GM13976 (cell line): ENCODE data around the gene CLCN6.

Experiments
- DNase-seq: peaks from one replicate; pipeline ENCODE4 v3.0.0; 2012; ENCODE audit warnings: low spot score
- in situ Hi-C: fragments of 300-500 bp; cut with MboI; formaldehyde crosslinking; loops from one replicate; pipeline ENCODE4 v1.12.0; 2022; ENCODE audit warnings: low sequenced_read_pairs, mixed read lengths, inconsistent platforms; ENCODE audit not compliant: unreplicated experiment
- TF ChIP-seq, protein P1 (sequence below): IDR thresholded peaks from 2 replicates; pipeline ENCODE4 v1.5.1; 2012; ENCODE audit warnings: borderline replicate concordance, mild to moderate bottlenecking; ENCODE audit not compliant: insufficient read depth; ENCODE audit errors: extremely low read depth, missing control alignments, control extremely low read depth

CLCN6 gene

DNA sequence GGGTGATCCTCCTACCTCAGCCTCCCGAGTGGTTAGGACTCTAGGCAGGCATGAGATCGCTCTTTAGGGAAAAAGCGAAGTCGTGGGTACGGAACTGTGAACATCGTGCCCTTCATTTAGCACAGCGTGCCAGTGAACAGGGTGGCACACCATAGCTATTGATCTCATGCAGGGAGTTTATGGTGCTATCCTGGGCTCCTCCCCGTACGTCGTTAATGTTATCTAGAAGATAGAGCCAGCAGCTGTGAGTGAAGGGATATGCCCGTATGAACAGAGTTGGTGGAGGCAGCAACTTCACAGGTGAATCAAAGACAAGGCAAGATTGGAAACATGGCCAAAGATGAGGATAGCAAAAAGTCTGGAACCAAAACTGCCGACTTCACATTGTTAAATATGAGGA, 11.2 kb downstream of the CLCN6 start:
- TF ChIP-seq, protein P1, sequence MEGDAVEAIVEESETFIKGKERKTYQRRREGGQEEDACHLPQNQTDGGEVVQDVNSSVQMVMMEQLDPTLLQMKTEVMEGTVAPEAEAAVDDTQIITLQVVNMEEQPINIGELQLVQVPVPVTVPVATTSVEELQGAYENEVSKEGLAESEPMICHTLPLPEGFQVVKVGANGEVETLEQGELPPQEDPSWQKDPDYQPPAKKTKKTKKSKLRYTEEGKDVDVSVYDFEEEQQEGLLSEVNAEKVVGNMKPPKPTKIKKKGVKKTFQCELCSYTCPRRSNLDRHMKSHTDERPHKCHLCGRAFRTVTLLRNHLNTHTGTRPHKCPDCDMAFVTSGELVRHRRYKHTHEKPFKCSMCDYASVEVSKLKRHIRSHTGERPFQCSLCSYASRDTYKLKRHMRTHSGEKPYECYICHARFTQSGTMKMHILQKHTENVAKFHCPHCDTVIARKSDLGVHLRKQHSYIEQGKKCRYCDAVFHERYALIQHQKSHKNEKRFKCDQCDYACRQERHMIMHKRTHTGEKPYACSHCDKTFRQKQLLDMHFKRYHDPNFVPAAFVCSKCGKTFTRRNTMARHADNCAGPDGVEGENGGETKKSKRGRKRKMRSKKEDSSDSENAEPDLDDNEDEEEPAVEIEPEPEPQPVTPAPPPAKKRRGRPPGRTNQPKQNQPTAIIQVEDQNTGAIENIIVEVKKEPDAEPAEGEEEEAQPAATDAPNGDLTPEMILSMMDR, result no peak
- DNase-seq, result no peak
- in situ Hi-C loops, result no loop called here

- in situ Hi-C loops, result no loop called here
- TF ChIP-seq, protein P1, result no peak
- DNase-seq, result no peak
Measured at GRCh38 chr1:11822091-11822490, 16.1 kb downstream of the CLCN6 start.

- no peak for DNase-seq
- in situ Hi-C loops, result no loop called here
- TF ChIP-seq, protein P1, result no peak
Measured at GRCh38 chr1:11823366-11824137, 17.6 kb downstream of the CLCN6 start.

- DNase-seq, result no peak
- TF ChIP-seq, protein P1, result no peak
- in situ Hi-C loops, result no loop called here
Measured at GRCh38 chr1:11825131-11825530, 19.1 kb downstream of the CLCN6 start.

GRCh38 chr1:11826946-11827345, 21.0 kb downstream of the CLCN6 start:
- in situ Hi-C loops, result no loop called here
- DNase-seq, result no peak

GRCh38 chr1:11828511-11828910, 22.5 kb downstream of the CLCN6 start:
- DNase-seq, result peak; percentile 8
- TF ChIP-seq, protein P1, result no peak
- in situ Hi-C loops, result no loop called here

More at GRCh38 chr1:11826946-11827345, 21.0 kb downstream of the CLCN6 start:
- TF ChIP-seq, protein P1, result no peak
